SJSA1 (cell line): ENCODE measurements around the gene FOXD1. TPM values are rescaled to one million over a fixed set of nuclear protein-coding genes. Genes with fewer than 3 reads are reported as not detected.

Experiments used
- DNase-seq, 2 experiments: peaks; one replicate each; pipeline ENCODE4 v3.0.0-alpha.2; 2015 to 2020; ENCODE audit warnings: low spot score in 2 of 2, low read depth in 1 of 2
- H3K27ac ChIP-seq: fragments of 250-450 bp; sonication (Bioruptor Pico); 2 replicates; pipeline ENCODE4 v1.5.1; 2020; ENCODE audit warnings: mild to moderate bottlenecking, moderate library complexity
- H3K27me3 ChIP-seq: fragments of 250-450 bp; sonication (Bioruptor Pico); replicated peaks from 2 replicates; pipeline ENCODE4 v1.5.1; 2020; ENCODE audit warnings: mild to moderate bottlenecking, moderate library complexity
- H3K36me3 ChIP-seq: fragments of 250-450 bp; sonication (Bioruptor Pico); 2 replicates; pipeline ENCODE4 v1.5.1; 2020; ENCODE audit warnings: mild to moderate bottlenecking
- H3K4me1 ChIP-seq: fragments of 250-450 bp; sonication (Bioruptor Pico); replicated peaks from 2 replicates; pipeline ENCODE4 v1.6.1; 2021; ENCODE audit warnings: mild to moderate bottlenecking
- H3K4me3 ChIP-seq: fragments of 250-450 bp; sonication (Bioruptor Pico); 2 replicates; pipeline ENCODE4 v1.5.1; 2020; ENCODE audit warnings: mild to moderate bottlenecking
- H3K9me3 ChIP-seq: fragments of 250-450 bp; sonication (Bioruptor Pico); replicated peaks from 2 replicates; pipeline ENCODE4 v1.5.1; 2020; ENCODE audit warnings: mild to moderate bottlenecking
- total RNA-seq: library from RNA; depleted of rRNA; stranded (reverse); fragments of >200 nt; shearing (Covaris generic); gene quantifications from 2 replicates; pipeline ENCODE4 v1.2.3, GENCODE V29; 2014

Gene FOXD1
- total RNA-seq, 1 experiment from 2014 or later: 11.2 TPM

DNA sequence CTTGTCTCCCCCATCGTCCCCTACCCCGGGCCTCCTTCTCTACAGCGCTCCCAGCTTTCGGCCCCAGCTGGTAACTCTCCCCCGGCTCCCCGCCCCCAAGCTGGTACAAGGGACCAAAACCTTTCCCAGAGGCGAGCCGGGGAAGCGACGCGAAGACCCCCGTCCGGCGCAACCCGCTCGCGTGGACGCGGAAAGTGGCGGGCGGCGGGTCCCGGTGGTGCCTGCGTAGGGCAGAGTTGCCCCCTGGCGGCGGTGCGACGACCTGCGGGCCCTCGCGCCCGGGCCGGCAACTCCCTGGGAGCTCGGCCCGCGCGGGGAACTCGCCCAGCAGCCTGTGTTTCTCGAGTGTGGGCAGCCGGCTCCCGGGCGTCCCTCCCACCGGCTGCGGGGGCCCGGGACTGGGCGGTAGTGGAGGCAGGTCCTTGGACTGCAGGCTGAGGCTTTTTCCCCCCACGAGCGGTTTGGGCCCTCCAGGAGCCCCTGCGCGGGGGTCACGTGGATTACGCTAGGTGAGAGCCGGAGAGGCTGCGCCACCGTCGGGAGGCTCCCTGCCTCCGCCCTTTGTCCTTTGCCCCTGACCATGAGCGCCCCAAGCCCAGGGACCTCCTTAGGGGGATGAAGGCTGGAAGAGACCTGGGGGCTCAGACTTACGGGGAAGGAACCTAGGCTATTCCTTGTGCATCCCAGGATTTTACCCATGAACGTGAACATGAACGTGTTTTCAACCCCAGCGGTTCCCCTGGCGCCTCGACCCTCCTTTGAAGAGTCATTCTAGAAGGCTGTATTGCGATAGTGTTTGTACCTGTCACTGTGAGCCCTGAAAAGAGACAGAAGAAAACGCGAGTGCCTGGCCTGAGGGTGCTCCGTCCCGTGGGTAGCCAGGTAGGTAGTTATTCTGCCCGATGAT lies 2.9 kb upstream of the FOXD1 start:
- Histone ChIP-seq H3K9me3 (no peaks in the 10 kb centered on the region), H3K4me1 (peaks cover 13% of the 10 kb centered on the region), H3K27ac (no peak overlapping the region), H3K36me3 (peaks cover 3% of the 10 kb centered on the region), H3K4me3 (peak overlapping the region; percentile 25), H3K27me3 (no peaks in the 10 kb centered on the region)
- peak; percentile 43 to 68 for DNase-seq

DNA sequence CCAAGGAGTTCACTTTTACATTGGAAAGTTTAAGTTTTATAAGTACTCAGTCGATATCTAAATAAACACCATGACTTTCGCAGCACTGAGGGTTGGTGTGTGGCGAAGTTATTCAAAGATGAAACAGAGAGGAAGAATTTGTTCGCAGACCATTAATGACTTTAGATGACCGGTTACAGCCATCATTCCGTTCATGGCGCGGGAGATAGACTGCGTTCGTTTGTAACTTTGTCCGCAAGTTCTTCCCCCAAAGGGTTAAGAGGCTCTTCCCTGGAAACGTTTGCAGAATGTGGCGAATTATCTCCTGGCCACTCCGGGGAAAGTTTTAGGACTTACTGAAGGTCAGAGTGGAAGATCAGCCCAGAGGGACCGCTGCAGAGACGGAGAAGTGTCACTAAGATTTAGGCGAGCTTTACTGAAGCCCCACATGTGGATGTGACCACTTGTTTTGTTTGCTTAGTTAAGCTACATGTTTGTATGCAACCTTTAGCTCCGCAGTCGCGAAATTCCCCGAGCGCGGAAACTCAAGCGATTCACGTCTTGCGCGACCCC lies 2.2 kb upstream of the FOXD1 start:
- Histone ChIP-seq H3K4me1 (peaks cover 13% of the 10 kb centered on the region), H3K27ac (no peak overlapping the region), H3K9me3 (no peaks in the 10 kb centered on the region), H3K27me3 (no peaks in the 10 kb centered on the region), H3K36me3 (peaks cover 3% of the 10 kb centered on the region), H3K4me3 (peak overlapping the region; percentile 25)
- no peak for DNase-seq

DNA sequence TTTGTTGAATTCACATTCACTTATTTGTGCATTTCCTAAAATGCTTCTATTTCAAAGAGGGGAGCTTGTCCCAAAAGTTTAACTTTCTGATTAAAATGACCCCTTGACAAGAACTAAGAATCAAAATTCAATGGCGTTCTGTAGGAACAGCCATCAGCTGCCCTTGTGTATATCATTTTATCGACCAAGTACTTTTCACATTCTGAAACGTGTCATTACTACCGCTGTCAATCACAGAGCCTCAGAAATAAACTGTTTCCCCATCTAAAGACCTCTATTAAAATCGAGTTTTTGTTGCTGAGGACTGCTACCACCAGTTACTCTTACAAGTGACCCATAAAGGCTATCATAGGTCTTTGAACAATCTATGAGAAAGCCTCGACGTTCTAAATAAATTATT lies 1.6 kb upstream of the FOXD1 start:
- no peaks in the 10 kb centered on the region for H3K27me3 ChIP-seq
- no peak for DNase-seq
- no peak overlapping the region for H3K4me3 ChIP-seq
- H3K27ac ChIP-seq: no peak overlapping the region
- peaks cover 13% of the 10 kb centered on the region for H3K4me1 ChIP-seq
- H3K9me3 ChIP-seq: no peaks in the 10 kb centered on the region
- peaks cover 4% of the 10 kb centered on the region for H3K36me3 ChIP-seq

DNA sequence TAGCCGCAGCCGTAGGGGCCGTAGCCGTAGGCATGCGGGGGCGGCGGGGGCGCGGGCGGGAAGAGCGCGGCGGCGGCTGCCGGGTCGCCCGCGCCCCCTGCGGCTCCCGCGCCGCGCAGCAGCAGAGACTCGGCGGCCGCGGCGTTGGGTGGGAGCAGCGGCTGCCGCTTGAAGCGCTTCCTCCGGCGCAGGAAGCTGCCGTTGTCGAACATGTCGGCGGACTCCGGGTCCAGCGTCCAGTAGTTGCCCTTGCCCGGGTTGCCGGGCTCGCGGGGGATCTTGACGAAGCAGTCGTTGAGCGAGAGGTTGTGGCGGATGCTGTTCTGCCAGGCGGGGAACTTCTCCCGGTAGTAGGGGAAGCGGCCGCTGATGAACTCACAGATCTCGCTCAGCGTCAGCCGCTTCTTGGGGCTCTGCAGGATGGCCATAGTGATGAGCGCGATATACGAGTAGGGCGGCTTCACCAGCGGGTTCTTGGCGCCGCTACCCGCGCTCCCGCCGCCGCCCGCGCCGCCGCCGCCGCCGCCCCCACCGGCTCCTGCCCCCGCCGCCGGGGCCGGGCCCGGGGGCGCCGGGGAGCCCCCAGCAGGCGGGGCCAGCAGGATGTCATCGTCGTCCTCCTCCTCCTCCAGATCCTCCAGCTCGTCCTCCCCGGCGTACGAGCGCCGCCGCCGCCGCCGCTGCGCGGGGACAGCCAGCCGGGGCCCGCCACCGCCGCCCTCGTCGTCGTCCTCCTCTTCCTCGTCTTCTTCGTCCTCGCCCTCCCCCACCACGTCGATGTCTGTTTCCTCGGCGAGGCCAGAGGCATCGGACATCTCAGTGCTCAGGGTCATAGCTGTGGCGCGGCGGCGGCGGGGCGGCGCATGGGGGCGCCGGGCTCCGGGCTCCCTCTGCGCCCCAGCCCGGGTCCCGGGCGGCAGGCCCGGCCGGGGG lies 781 bp downstream of the FOXD1 start:
- Histone ChIP-seq H3K9me3 (no peaks in the 10 kb centered on the region), H3K27ac (peak overlapping the region; percentile 70), H3K4me1 (peaks cover 13% of the 10 kb centered on the region), H3K27me3 (no peaks in the 10 kb centered on the region), H3K4me3 (peak overlapping the region; percentile 66), H3K36me3 (peaks cover 6% of the 10 kb centered on the region)
- DNase-seq: peak; percentile 62 to 76

DNA sequence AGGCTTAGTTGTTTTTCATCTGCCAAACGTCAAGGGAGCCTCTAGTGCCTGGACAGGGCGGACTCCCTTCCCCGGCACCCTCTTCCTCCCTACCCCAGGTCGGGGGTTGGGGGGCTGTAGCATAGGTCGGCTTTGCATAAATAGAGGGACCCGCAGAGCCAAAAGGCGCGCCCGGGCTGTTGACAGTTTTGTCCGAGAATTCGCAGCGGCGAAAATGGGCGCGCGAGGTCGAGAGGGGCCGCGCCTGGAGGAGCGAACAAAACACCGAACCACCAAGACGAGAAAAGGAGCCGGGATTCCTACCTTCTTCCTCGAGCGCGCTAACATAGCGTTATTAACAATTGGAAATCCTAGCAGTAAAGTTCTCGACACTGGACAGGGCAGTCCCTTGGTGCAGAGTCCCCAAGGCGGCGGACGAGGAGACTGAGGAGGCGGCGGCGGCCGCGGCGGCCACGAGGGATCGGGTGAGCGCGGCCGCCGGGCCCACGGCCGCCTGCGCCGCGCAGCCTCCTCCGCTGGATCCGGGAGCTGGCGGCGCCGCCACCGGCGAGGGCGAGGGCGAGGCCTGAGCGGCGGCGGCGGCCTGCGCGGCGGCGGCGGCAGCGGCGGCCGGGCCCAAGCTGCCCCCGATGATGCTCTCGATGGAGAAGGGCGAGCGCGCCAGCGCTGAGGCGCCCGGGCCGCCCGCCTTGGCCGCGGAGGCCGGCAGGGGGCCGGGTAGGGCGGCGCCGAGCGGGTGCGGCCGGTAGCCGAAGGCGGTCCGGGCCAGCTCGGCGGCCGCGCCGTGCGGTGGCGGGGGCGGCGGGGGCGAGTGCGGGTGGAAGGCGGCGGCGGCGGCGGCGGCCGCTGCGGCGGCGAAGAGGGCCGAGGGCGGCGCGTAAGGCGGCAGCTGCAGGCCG lies 1.7 kb downstream of the FOXD1 start:
- peak overlapping the region; percentile 66 for H3K4me3 ChIP-seq
- H3K4me1 ChIP-seq: peaks cover 13% of the 10 kb centered on the region
- H3K36me3 ChIP-seq: peaks cover 6% of the 10 kb centered on the region
- DNase-seq: peak; percentile 49 to 54
- no peaks in the 10 kb centered on the region for H3K27me3 ChIP-seq
- H3K9me3 ChIP-seq: no peaks in the 10 kb centered on the region
- H3K27ac ChIP-seq: 0 out of 2 replicates have a peak overlapping the region, but pooled peaks have one; percentile 12

DNA sequence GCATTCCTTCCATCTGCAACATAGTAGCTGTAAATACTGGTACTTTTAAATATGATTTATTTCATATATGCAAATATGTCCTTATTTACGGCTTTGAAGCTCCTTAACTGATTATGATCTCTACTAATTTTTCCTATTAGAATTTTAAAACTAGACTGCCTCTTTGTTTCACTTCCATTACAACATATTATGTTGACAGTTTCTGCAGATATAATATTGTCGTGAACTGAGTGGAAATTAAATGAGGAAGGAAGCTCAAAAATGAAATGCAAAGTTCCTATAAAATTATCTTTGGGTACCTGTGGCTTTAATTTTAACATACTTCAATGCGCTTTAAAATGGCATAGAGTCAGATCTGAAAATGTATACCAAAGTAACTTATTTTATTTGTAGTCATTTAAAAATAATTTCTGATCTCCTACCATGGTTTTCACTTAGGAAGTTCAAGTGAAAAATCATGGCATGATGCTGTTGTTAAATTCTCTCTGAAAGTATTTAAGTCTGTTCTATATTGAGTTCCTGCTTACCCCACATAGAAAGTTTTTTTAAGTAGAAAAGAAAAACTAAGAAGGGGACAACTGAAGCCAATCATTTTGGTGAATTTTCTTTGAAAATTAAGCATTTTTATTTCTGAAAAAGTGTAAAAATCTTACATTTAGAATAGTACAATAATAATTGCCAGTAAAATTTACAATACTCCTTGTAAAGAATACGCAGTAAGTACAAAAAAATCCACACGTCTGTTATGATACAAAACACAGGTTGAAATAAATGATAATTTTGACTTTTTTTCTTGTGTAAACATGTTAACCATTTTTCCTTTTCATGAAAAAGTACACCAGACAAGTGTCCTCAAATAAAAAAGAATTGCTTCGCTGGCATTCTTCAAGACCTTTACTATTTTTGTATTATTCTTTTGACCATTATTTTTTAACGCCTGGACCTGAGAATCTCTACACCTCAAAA lies 2.6 kb downstream of the FOXD1 start:
- H3K36me3 ChIP-seq: peaks cover 6% of the 10 kb centered on the region
- DNase-seq: no peak
- H3K27me3 ChIP-seq: no peaks in the 10 kb centered on the region
- peaks cover 5% of the 10 kb centered on the region for H3K4me1 ChIP-seq
- peak overlapping the region; percentile 66 for H3K4me3 ChIP-seq
- H3K9me3 ChIP-seq: no peaks in the 10 kb centered on the region
- no peak overlapping the region for H3K27ac ChIP-seq

DNA sequence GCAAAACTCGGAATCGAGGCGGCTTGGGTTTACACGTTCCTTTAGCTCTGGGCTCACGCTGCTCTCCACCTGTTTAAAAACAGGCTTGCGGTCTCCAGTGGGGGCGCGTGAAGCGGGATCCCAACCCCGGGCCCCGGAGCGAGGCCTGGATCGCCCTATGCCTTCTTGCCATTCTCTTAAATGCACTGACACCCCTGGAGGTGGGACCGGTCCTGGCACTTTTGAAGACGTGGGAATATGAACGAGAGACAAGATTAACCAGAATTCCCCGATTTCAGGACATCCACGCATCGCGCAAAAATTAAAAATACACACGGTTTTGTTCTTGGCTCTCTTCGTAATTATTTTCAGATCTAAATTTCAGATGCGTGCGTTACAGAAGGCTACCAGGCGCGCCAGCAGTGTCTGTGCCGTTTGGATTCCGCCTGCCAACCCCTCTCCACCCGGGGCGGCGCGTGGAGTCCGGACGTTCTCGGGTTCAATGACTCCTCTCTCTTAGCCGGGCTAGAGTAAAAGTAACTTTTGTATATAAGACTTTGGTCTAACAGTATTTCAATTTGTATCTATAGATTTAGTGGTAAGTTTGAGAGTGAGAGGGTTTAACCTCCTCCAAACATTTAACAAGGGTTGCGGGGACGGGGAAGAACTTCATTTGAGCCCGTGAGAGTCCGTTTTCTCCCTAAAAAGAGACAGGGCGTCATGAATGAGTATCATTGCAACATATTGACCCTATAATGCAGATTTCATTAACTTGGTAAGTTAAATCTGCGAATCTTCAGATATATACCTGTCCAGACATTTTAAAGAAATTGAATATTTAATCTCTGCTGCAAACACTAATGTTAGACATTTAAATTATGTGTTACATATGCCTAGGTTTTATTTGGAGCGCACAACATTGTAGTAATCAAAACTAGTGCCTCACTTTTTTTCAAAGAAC lies 3.8 kb downstream of the FOXD1 start:
- H3K36me3 ChIP-seq: peaks cover 6% of the 10 kb centered on the region
- no peaks in the 10 kb centered on the region for H3K27me3 ChIP-seq
- H3K4me3 ChIP-seq: no peak overlapping the region
- H3K27ac ChIP-seq: no peak overlapping the region
- DNase-seq: no peak
- H3K4me1 ChIP-seq: peaks cover 4% of the 10 kb centered on the region
- no peaks in the 10 kb centered on the region for H3K9me3 ChIP-seq

DNA sequence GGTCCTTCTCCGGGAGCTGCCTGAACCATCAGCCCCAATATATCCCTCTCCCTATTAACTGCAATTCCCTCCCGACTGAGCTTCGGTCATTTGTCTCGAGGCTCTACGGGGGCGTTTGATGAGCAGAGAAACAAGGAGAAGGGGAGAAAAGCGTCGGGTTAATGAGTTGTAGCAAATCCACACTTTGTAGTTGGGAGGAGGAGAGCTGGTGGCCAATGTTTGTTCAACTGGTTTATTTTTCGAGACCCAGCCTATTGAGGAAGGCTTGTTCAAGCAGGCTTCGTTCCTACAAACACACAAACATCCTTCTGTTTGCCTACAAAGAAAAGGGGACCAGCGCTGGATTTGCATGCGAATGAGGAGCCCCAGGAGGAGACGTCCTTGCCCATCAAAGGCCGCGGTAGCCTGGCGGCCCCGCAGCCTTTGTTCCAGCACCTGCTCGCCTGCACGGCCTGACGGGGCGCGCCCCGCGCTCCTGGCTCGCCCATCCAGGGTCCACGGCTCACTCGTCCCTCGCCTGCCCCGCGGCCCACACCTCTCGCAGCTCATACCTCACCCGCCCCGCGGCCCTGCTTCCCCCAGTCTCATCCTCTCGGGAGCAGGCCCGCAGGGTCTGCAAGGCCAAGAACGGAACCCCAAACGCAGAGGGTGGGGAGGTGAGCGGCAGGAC lies 4.6 kb downstream of the FOXD1 start:
- no peak overlapping the region for H3K4me3 ChIP-seq
- no peak for DNase-seq
- H3K27ac ChIP-seq: no peak overlapping the region

DNA sequence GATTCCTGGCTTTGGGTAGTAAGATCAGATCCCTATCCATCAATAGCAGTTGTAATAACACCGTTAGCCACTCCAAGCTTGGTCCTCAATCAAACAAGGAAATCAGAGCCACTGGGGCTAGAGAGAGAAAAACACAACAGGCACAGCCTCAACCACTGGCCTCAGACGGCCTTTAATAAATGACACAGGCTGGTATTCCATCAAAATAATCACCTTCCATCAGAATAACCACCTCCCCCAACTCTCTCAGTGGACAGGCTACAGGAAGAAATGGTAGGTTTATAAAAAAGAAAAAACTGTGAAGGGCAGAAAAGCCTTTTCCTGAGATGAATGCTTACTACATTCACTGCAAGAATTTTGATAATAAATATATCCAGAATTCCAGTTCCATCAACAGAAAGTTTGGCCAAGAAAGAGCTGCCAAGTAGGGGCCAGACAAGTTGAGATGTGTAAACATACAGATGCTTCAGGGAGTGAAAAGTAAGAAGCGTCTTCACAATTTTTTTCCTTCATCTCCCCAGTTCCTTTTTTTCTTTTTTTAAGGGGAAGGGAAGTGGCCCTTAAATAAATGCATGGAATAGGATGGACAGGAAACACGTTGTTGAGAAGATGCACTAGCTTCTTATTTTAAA lies 5.5 kb downstream of the FOXD1 start:
- peaks cover 6% of the 10 kb centered on the region for H3K36me3 ChIP-seq
- no peaks in the 10 kb centered on the region for H3K27me3 ChIP-seq
- peaks cover 3% of the 10 kb centered on the region for H3K4me1 ChIP-seq
- no peak overlapping the region for H3K27ac ChIP-seq
- no peaks in the 10 kb centered on the region for H3K9me3 ChIP-seq
- DNase-seq: no peak
- H3K4me3 ChIP-seq: no peak overlapping the region

More for the DNA sequence above, 4.6 kb downstream of the FOXD1 start:
- H3K9me3 ChIP-seq: no peaks in the 10 kb centered on the region
- H3K36me3 ChIP-seq: peaks cover 6% of the 10 kb centered on the region
- H3K4me1 ChIP-seq: peaks cover 2% of the 10 kb centered on the region
- no peaks in the 10 kb centered on the region for H3K27me3 ChIP-seq

DNA sequence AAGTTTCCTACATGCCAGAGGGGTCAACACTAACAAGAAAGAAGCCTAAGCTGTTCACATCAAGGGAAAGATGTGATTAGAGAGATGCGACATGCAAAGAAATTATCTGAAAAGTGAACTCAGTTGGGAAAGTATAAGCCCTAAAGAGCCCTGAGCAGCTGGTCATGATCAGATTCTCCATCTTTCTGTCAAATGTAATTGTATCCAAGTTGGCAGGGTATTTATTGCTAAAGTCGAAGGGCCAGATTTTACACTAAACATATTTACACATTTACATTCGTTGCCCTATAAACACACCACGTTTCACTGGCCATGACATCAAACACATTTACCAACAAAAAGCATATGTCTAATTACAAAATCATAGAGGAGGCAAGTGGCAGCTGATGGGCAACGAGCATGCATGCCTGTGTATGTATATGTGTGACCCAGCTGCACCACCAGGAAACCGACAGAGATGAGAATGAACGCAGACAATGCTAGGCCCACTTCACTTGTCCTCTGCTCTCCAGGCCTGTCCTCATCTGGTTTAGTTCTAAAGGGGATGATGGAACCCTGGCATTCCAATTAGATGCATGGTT lies 6.3 kb downstream of the FOXD1 start:
- H3K27me3 ChIP-seq: no peaks in the 10 kb centered on the region
- H3K27ac ChIP-seq: no peak overlapping the region
- H3K9me3 ChIP-seq: no peaks in the 10 kb centered on the region
- peaks cover 6% of the 10 kb centered on the region; the same call in 1 of the 2 replicates for H3K36me3 ChIP-seq
- no peak for DNase-seq
- no peak overlapping the region for H3K4me3 ChIP-seq
- peaks cover 11% of the 10 kb centered on the region for H3K4me1 ChIP-seq
